CD4-positive, CD25-positive, alpha-beta regulatory T cell (primary cell): ENCODE data around the gene OR14K1. TPM values are rescaled to one million over a fixed set of nuclear protein-coding genes. Genes with fewer than 3 reads are reported as not detected.
"Not testable (repeated sequence)": the region's sequence is repeated elsewhere in the genome, so short reads cannot be mapped to it uniquely, and the experiment has no call there.

Experiments used
- ATAC-seq, 2 donors: fragments of 150-1000 bp; cut with Tn5 transposase; one replicate each; pipeline ENCODE4 v1.10.0; 2021; ENCODE audit warnings: low read depth in 2 of 2, moderate number of reproducible peaks in 2 of 2, moderate library complexity in 1 of 2
- DNase-seq, 3 donors: peaks; one replicate each; pipeline versions ENCODE4 v3.0.0 to v3.0.0-alpha.2; 2012 to 2022; ENCODE audit warnings: mixed read lengths in 1 of 3
- H3K27ac ChIP-seq: one replicate; pipeline ENCODE4 v1.7.0; 2013; ENCODE audit warnings: mild to moderate bottlenecking, low read length; ENCODE audit not compliant: insufficient read depth, poor library complexity, severe bottlenecking
- H3K27me3 ChIP-seq: one replicate; pipeline ENCODE4 v1.7.0; 2013; ENCODE audit warnings: low read length; ENCODE audit not compliant: control insufficient read depth, insufficient read depth
- H3K36me3 ChIP-seq: one replicate; pipeline ENCODE4 v1.7.0; 2013; ENCODE audit warnings: mild to moderate bottlenecking, low read length, moderate library complexity; ENCODE audit not compliant: control insufficient read depth, insufficient read depth
- H3K4me1 ChIP-seq: 2 replicates; pipeline ENCODE4 v1.7.0; 2013; ENCODE audit warnings: mild to moderate bottlenecking, low read length; ENCODE audit not compliant: insufficient read depth, control insufficient read depth, poor library complexity, severe bottlenecking
- H3K4me3 ChIP-seq: one replicate; pipeline ENCODE4 v1.7.0; 2013; ENCODE audit warnings: low read depth, mild to moderate bottlenecking, low read length, moderate library complexity
- H3K9me3 ChIP-seq, 2 experiments: 1 replicate in 1 of 2; 2 replicates in 1 of 2; pipeline ENCODE4 v1.7.0; 2013; ENCODE audit warnings: low read length in 2 of 2, mild to moderate bottlenecking in 1 of 2, moderate library complexity in 1 of 2; ENCODE audit not compliant: control insufficient read depth in 2 of 2
- H3K27ac Mint-ChIP-seq, 3 donors: one replicate each; pipeline ENCODE4 v1.8.0; 2020 to 2022; ENCODE audit warnings: mild to moderate bottlenecking in 3 of 3, mixed read lengths in 3 of 3, moderate library complexity in 2 of 3
- H3K27me3 Mint-ChIP-seq: one replicate; pipeline ENCODE4 v1.8.0; 2022; ENCODE audit warnings: mild to moderate bottlenecking, mixed read lengths
- H3K36me3 Mint-ChIP-seq: one replicate; pipeline ENCODE4 v1.8.0; 2020; ENCODE audit warnings: mixed read lengths
- H3K4me1 Mint-ChIP-seq, 4 donors: one replicate each; pipeline ENCODE4 v1.8.0; 2020 to 2022; ENCODE audit warnings: mixed read lengths in 4 of 4, mild to moderate bottlenecking in 1 of 4
- H3K4me3 Mint-ChIP-seq, 4 donors: one replicate each; pipeline ENCODE4 v1.8.0; 2020 to 2022; ENCODE audit warnings: mild to moderate bottlenecking in 4 of 4, mixed read lengths in 4 of 4, moderate library complexity in 3 of 4
- H3K9me3 Mint-ChIP-seq, 7 donors: one replicate each; pipeline ENCODE4 v1.8.0; 2020 to 2022; ENCODE audit warnings: mixed read lengths in 7 of 7, mild to moderate bottlenecking in 3 of 7, moderate library complexity in 2 of 7
- polyA plus RNA-seq, 4 donors: library from polyadenylated mRNA; unstranded; fragments of 300-500 nt; fragmentation: Illumina TruSeq; gene quantifications; one replicate each; pipeline ENCODE4 v1.2.3, GENCODE V29; 2021
- total RNA-seq: library from RNA; stranded (reverse); gene quantifications from one replicate; pipeline ENCODE4 v1.2.3, GENCODE V29; 2022

OR14K1 gene
- total RNA-seq (not detected), polyA plus RNA-seq (not detected)

- peaks cover 0 to 6% (median 1%) of the 10 kb centered on the region in 7 donors for H3K9me3 Mint-ChIP-seq
Measured at GRCh38 chr1:247738315-247738714, at the start of gene OR14K1. Gene OR14K1, plus strand, starts transcription at chr1:247738615. Its CDS starts 0 bp downstream, at chr1:247738615.

GRCh38 chr1:247701338-247701737 is 37.1 kb upstream of the OR14K1 start:
- peaks cover 0 to 9% (median 2%) of the 10 kb centered on the region in 7 donors for H3K9me3 Mint-ChIP-seq
- H3K4me1 Mint-ChIP-seq = peaks cover 0 to 4% (median 0%) of the 10 kb centered on the region in 4 donors
- no peaks in the 10 kb centered on the region for H3K36me3 Mint-ChIP-seq
- Histone ChIP-seq H3K9me3 (peaks cover 0 to 7% of the 10 kb centered on the region in 2 experiments), H3K4me3 (no peak overlapping the region), H3K27me3 (no peaks in the 10 kb centered on the region), H3K4me1 (no peaks in the 10 kb centered on the region), H3K36me3 (no peaks in the 10 kb centered on the region), H3K27ac (no peak overlapping the region)
- H3K27ac Mint-ChIP-seq = no peak overlapping the region
- no peaks in the 10 kb centered on the region for H3K27me3 Mint-ChIP-seq
- DNase-seq (no peak), ATAC-seq (no peak)
- H3K4me3 Mint-ChIP-seq = no peak overlapping the region

More at GRCh38 chr1:247738315-247738714, at the start of gene OR14K1:
- no peak within 1 kb of the TSS for H3K27ac Mint-ChIP-seq
- no peaks in the 10 kb centered on the region for H3K27me3 ChIP-seq
- no peaks in the 10 kb centered on the region for H3K9me3 ChIP-seq
- H3K27ac ChIP-seq = no peak within 1 kb of the TSS
- no peaks in the 10 kb centered on the region for H3K4me1 Mint-ChIP-seq
- no peak for ATAC-seq
- H3K36me3 ChIP-seq = no peaks in the 10 kb centered on the region
- no peaks in the 10 kb centered on the region for H3K27me3 Mint-ChIP-seq
- no peaks in the 10 kb centered on the region for H3K4me1 ChIP-seq
- H3K36me3 Mint-ChIP-seq = no peaks in the 10 kb centered on the region
- no peak within 1 kb of the TSS for H3K4me3 ChIP-seq
- H3K4me3 Mint-ChIP-seq = no peak within 1 kb of the TSS
- DNase-seq = no peak

DNA sequence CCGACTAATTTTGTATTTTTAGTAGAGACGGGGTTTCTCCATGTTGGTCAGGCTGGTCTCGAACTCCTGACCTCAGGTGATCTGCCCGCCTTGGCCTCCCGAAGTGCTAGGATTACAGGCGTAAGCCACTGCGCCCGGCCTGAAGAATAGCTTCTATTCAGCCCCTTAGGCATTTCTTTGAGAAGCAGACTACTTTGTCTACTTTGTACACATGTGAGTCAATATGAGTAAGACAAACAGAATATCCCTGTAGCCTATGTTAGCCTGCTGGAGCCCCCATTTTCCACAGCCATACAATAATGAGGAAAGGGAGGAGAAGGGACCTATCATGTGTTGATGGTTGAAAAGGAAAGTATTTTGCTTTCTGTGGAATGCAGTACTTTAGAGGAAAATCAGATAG is 27.7 kb upstream of the OR14K1 start:
- H3K9me3 ChIP-seq, H3K9me3 Mint-ChIP-seq, H3K4me1 Mint-ChIP-seq, H3K27me3 ChIP-seq, H3K4me1 ChIP-seq, H3K36me3 Mint-ChIP-seq, ATAC-seq, H3K27me3 Mint-ChIP-seq, H3K27ac ChIP-seq, H3K27ac Mint-ChIP-seq, H3K4me3 ChIP-seq, H3K36me3 ChIP-seq, DNase-seq: not testable (repeated sequence)
- peak overlapping the region in 1 of 4 donors; percentile 5 for H3K4me3 Mint-ChIP-seq

DNA sequence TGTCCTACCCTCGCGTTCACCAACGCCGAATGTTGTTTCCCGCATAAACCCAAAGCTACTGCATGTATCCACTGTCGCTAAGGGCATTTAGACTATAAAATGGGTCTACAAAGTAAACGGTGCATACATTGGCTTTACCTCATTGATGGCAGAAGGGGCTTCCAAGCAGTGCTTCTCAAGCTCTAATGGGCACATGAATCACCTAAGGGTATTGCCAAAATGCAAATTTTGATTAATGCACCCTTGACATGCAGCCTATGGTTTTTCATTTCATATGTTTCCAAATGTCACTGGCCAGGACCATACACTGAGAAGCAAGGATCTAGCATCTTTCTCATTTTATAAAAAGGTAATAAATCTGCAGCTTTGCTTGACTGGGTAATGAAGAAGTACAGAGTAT is 24.7 kb upstream of the OR14K1 start:
- no peaks in the 10 kb centered on the region for H3K4me1 ChIP-seq
- H3K9me3 Mint-ChIP-seq = peaks cover 0 to 13% (median 3%) of the 10 kb centered on the region in 7 donors

GRCh38 chr1:247716546-247716945 is 21.9 kb upstream of the OR14K1 start, which contains the start of gene OR6F1:
Gene OR6F1, minus strand, starts transcription at chr1:247716646. Its CDS starts 3,891 bp downstream, at chr1:247712755.
- peaks cover 0 to 6% of the 10 kb centered on the region in 2 experiments for H3K9me3 ChIP-seq
- H3K27me3 ChIP-seq = no peaks in the 10 kb centered on the region
- no peak within 1 kb of the TSS for H3K4me3 Mint-ChIP-seq
- DNase-seq = no peak
- no peaks in the 10 kb centered on the region for H3K4me1 ChIP-seq
- H3K27me3 Mint-ChIP-seq = no peaks in the 10 kb centered on the region
- no peak within 1 kb of the TSS for H3K27ac ChIP-seq
- H3K36me3 ChIP-seq = no peaks in the 10 kb centered on the region
- no peak for ATAC-seq
- no peaks in the 10 kb centered on the region for H3K36me3 Mint-ChIP-seq
- H3K4me3 ChIP-seq = no peak within 1 kb of the TSS
- no peaks in the 10 kb centered on the region for H3K4me1 Mint-ChIP-seq
- peaks cover 0 to 13% (median 3%) of the 10 kb centered on the region in 7 donors for H3K9me3 Mint-ChIP-seq
- H3K27ac Mint-ChIP-seq = no peak within 1 kb of the TSS

More for the DNA sequence above, 24.7 kb upstream of the OR14K1 start:
- Histone ChIP-seq H3K27ac (no peak overlapping the region), H3K27me3 (no peaks in the 10 kb centered on the region), H3K9me3 (no peaks in the 10 kb centered on the region), H3K36me3 (no peaks in the 10 kb centered on the region), H3K4me3 (no peak overlapping the region)
- ATAC-seq (no peak), DNase-seq (no peak)
- Mint-ChIP-seq H3K27me3 (no peaks in the 10 kb centered on the region), H3K36me3 (no peaks in the 10 kb centered on the region), H3K27ac (no peak overlapping the region), H3K4me3 (no peak overlapping the region), H3K4me1 (no peaks in the 10 kb centered on the region)

GRCh38 chr1:247721222-247721621 is 17.2 kb upstream of the OR14K1 start:
- Mint-ChIP-seq H3K27ac (peak overlapping the region in 1 of 3 donors; percentile 57), H3K36me3 (no peaks in the 10 kb centered on the region), H3K4me1 (no peaks in the 10 kb centered on the region), H3K4me3 (no peak overlapping the region), H3K27me3 (no peaks in the 10 kb centered on the region), H3K9me3 (peaks cover 0 to 25% (median 7%) of the 10 kb centered on the region in 7 donors)
- Histone ChIP-seq H3K27me3 (no peaks in the 10 kb centered on the region), H3K4me1 (no peaks in the 10 kb centered on the region), H3K4me3 (no peak overlapping the region), H3K36me3 (no peaks in the 10 kb centered on the region), H3K27ac (no peak overlapping the region), H3K9me3 (peaks cover 0 to 6% of the 10 kb centered on the region in 2 experiments)
- DNase-seq (no peak), ATAC-seq (no peak)

DNA sequence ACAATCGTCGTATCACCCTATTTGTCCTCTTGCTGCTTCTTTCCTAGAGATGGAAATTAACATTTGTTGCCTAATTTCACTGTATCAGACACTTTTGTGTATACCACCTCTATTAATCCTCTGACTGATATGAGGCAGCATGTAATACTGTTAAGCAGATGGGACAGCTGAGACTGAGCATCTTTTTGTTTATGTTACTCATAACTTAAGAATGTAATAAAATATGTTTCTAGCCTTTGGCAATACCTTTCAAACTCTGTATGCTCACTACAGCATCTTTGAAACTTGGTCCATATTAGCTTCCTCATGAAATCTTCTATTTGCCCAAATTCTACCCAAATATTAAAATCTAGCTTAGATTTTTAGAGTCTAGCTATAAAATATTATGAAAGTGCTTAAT is 2.3 kb downstream of the OR14K1 start:
- Histone ChIP-seq H3K4me3 (no peak overlapping the region), H3K9me3 (no peaks in the 10 kb centered on the region), H3K27me3 (no peaks in the 10 kb centered on the region), H3K4me1 (no peaks in the 10 kb centered on the region), H3K27ac (no peak overlapping the region), H3K36me3 (no peaks in the 10 kb centered on the region)
- H3K4me3 Mint-ChIP-seq = no peak overlapping the region
- no peak overlapping the region for H3K27ac Mint-ChIP-seq
- H3K36me3 Mint-ChIP-seq = no peaks in the 10 kb centered on the region
- peaks cover 0 to 3% (median 1%) of the 10 kb centered on the region in 7 donors for H3K9me3 Mint-ChIP-seq
- no peaks in the 10 kb centered on the region for H3K27me3 Mint-ChIP-seq
- DNase-seq (no peak), ATAC-seq (no peak)
- no peaks in the 10 kb centered on the region for H3K4me1 Mint-ChIP-seq

DNA sequence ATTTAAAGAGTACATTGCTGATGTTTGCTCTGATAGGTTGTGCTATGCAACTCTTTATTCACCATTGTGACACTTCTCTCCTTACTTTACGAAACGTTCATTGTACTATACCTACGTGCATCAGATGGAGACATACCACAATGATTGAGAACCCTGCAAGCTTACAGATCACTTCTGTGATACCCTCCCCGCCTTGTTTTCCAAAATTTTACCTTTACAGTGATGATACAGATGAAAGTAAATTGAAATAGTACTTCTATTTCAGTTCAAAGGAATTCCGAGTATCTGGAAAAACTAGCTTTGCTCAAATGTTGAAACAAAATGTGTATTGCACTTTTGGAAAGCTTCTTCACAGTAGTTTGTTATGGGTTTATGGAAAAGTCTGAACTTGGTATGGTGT is 3.3 kb downstream of the OR14K1 start:
- no peaks in the 10 kb centered on the region for H3K36me3 ChIP-seq
- no peak overlapping the region for H3K4me3 Mint-ChIP-seq
- H3K4me1 ChIP-seq = no peaks in the 10 kb centered on the region

More for the DNA sequence above, 3.3 kb downstream of the OR14K1 start:
- ATAC-seq = no peak
- DNase-seq = no peak
- no peaks in the 10 kb centered on the region for H3K4me1 Mint-ChIP-seq
- no peak overlapping the region for H3K27ac ChIP-seq
- H3K9me3 Mint-ChIP-seq = peaks cover 0 to 5% (median 2%) of the 10 kb centered on the region in 7 donors
- no peak overlapping the region for H3K27ac Mint-ChIP-seq
- no peaks in the 10 kb centered on the region for H3K36me3 Mint-ChIP-seq
- no peaks in the 10 kb centered on the region for H3K9me3 ChIP-seq
- H3K4me3 ChIP-seq = no peak overlapping the region
- no peaks in the 10 kb centered on the region for H3K27me3 Mint-ChIP-seq
- H3K27me3 ChIP-seq = no peaks in the 10 kb centered on the region
